Thoracic aorta endothelial cell (primary cell): ENCODE measurements around the gene METTL13. TPM values are rescaled to one million over a fixed set of nuclear protein-coding genes. Genes with fewer than 3 reads are reported as not detected.

Experiments
- small RNA-seq: library from RNA; depleted of rRNA; stranded (forward); fragments of <200 nt; gene quantifications from one replicate; pipeline ENCODE3, GENCODE V24; 2012
- total RNA-seq: library from RNA; depleted of rRNA; stranded (reverse); fragments of >200 nt; gene quantifications from 2 replicates; pipeline ENCODE4 v1.2.3, GENCODE V29; 2012

The METTL13 gene, protein sequence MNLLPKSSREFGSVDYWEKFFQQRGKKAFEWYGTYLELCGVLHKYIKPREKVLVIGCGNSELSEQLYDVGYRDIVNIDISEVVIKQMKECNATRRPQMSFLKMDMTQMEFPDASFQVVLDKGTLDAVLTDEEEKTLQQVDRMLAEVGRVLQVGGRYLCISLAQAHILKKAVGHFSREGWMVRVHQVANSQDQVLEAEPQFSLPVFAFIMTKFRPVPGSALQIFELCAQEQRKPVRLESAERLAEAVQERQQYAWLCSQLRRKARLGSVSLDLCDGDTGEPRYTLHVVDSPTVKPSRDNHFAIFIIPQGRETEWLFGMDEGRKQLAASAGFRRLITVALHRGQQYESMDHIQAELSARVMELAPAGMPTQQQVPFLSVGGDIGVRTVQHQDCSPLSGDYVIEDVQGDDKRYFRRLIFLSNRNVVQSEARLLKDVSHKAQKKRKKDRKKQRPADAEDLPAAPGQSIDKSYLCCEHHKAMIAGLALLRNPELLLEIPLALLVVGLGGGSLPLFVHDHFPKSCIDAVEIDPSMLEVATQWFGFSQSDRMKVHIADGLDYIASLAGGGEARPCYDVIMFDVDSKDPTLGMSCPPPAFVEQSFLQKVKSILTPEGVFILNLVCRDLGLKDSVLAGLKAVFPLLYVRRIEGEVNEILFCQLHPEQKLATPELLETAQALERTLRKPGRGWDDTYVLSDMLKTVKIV
- total RNA-seq = 21.7 and 25.6 TPM in 2 replicates

GRCh38 chr1:171781176-171781875 lies at the start of gene METTL13:
TSS of gene METTL13 (plus strand) at chr1:171781660. CDS start at chr1:171781968, 308 bp downstream.

GRCh38 chr1:171741872-171742576 lies 39.4 kb upstream of the METTL13 start, which contains the start of gene VAMP4:
TSS of gene VAMP4 (minus strand) at chr1:171742065. CDS start at chr1:171738414, 3,651 bp downstream.

DNA sequence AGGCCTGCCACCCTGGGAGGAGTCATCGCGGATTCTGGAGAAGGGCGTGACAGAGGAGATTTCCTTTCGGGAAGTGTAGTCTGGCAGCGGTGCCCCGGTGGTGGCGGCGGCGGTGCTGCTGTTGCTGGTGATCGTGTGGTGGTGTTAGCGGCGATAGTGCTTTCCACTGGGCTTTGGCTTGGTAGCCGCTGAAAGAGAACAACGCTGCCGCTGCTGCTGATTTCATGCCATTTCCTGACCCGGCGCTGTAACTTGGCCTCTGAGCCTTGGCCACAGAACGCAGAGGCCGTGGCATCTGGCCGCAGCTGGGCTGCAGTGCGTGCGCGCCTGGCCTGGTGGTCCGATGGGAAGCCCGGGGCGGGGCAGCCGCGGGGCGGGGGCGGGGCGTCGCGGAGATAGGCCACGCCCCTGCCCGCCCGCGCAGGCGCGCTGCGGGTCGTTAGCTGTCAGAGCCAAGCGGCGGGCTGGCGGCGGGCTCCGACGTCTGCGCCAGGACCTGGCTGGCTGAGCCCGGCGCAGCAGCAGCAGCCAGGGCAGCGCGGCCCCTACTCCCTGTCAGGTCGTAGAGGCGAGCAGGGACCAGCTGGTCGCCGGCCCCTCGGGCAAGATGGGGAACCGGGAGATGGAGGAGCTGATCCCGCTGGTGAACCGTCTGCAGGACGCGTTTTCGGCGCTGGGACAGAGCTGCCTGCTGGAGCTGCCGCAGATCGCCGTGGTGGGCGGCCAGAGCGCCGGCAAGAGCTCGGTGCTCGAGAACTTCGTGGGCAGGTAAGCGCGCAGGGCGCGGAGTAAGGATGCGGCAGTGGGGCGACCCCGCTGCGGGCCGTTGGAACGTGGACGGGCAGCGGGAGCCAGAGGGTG lies 59.8 kb downstream of the METTL13 start, which contains the start of gene DNM3:
DNM3 (plus strand) TSS at position 449 of the 861 bp plus-strand sequence; CDS start at position 608, 159 bp downstream.

Small RNAs within 50 kb of the gene (small RNA-seq; reads per million reads assigned to genes)
- not detected for gene RF00601

Other genes with a start within 250 kb of the METTL13 start
- 0.27 TPM in 1 of 2 replicates, not detected in the other for gene MYOCOS, start 159.4 kb upstream of the METTL13 start, total RNA-seq
- gene MYOC, start 129.0 kb upstream of the METTL13 start, total RNA-seq = not detected in 2 replicates
- gene VAMP4, start 39.6 kb upstream of the METTL13 start, total RNA-seq = 7.8 and 9.3 TPM in 2 replicates
- 3.3 and 4.7 TPM in 2 replicates for gene DNM3, start 59.8 kb downstream of the METTL13 start, total RNA-seq